ENCODE measurements around the gene TOP2B.

GRCh38 chr3:25554376-25554775, 110.3 kb downstream of the TOP2B start:
- TF ChIP-seq, protein P1, sequence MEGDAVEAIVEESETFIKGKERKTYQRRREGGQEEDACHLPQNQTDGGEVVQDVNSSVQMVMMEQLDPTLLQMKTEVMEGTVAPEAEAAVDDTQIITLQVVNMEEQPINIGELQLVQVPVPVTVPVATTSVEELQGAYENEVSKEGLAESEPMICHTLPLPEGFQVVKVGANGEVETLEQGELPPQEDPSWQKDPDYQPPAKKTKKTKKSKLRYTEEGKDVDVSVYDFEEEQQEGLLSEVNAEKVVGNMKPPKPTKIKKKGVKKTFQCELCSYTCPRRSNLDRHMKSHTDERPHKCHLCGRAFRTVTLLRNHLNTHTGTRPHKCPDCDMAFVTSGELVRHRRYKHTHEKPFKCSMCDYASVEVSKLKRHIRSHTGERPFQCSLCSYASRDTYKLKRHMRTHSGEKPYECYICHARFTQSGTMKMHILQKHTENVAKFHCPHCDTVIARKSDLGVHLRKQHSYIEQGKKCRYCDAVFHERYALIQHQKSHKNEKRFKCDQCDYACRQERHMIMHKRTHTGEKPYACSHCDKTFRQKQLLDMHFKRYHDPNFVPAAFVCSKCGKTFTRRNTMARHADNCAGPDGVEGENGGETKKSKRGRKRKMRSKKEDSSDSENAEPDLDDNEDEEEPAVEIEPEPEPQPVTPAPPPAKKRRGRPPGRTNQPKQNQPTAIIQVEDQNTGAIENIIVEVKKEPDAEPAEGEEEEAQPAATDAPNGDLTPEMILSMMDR (IDR thresholded peaks at IDR 0.05; ENCODE audit: low read depth, low read length) = no peak
- TF ChIP-seq POLR2A (IDR thresholded peaks at IDR 0.05; ENCODE audit: extremely low read depth, insufficient read length) (no peak), MYC (IDR thresholded peaks at IDR 0.05; ENCODE audit: low read depth, low read length) (no peak)
- TF ChIP-seq, protein P2, sequence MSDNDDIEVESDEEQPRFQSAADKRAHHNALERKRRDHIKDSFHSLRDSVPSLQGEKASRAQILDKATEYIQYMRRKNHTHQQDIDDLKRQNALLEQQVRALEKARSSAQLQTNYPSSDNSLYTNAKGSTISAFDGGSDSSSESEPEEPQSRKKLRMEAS (IDR thresholded peaks at IDR 0.05; ENCODE audit: low read depth, low read length) = no peak

Measured in NB4 (cell line).